GM18526 (cell line): ENCODE data around the gene KRT5.

ENCODE experiments used
- POLR2A ChIP-seq: IDR thresholded peaks from 3 replicates; pipeline ENCODE4 v1.6.1; 2011; ENCODE audit not compliant: insufficient read length; ENCODE audit errors: extremely low read depth

The KRT5 gene

GRCh38 chr12:52542785-52543318 is 22.7 kb upstream of the KRT5 start:
- no peak for TF ChIP-seq POLR2A

GRCh38 chr12:52542157-52542556 is 22.0 kb upstream of the KRT5 start:
- TF ChIP-seq POLR2A: no peak

DNA sequence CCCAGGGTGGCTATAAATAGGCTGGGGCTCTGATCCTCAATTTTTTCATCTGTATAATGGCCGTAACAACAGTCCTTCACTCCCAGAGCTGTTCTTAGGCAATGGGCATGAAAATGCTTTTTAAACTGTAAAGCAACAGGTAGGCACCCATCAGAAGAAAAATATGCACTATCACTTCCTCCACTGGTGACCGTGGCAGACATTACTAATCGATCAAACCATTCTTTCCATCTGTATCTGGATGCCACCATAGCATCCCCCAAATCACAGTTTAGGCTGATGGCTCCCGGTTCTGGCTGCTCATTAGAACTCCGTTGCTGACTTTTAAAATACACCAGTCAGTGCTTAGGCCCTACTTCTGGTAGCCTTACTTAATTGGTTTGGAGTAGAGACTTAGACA is 21.5 kb upstream of the KRT5 start:
- no peak for TF ChIP-seq POLR2A

DNA sequence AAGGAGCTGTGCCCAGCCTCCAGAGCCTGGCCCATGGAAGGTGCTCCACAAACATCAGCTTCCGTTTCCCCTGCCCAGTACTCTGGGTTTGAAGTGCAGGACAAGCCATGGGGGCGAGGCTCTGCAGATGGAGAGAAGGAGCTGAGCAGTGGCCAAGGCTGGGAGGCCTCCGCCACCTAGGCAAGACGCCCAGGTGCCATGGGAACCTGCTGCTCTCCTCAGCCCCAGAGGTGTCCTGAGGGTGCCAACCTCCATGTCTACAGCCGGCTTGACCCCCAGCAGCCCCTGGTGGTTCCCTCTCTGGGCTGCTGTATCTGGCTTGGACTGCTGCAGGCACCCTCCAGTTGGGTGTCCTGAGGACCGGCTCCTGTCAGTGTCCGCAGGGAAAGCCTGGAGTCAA is 20.3 kb upstream of the KRT5 start:
- TF ChIP-seq POLR2A: no peak

- TF ChIP-seq POLR2A: no peak
Measured at GRCh38 chr12:52539821-52540173, 19.6 kb upstream of the KRT5 start.

- TF ChIP-seq POLR2A: no peak
Measured at GRCh38 chr12:52539083-52539820, 19.1 kb upstream of the KRT5 start.

DNA sequence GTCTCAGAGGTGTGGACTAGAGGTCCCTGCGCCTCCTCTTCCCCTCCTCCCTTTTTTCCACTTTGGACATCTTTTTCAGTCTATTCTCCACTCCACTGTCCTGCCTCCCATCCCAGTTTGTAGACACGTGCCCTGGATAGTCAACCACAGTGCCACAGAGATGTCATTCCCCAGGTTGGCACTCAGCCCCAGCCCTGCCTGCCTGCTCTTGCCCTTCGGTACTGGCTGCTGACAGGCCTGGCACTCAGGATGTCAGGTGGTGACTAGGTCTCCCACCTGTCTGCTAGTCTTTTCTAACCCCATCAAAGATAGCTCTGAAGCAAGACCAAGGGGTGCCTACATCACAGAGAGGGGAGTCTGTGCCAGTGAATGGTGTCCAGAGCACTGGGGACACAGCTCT is 16.9 kb upstream of the KRT5 start:
- TF ChIP-seq POLR2A: no peak

DNA sequence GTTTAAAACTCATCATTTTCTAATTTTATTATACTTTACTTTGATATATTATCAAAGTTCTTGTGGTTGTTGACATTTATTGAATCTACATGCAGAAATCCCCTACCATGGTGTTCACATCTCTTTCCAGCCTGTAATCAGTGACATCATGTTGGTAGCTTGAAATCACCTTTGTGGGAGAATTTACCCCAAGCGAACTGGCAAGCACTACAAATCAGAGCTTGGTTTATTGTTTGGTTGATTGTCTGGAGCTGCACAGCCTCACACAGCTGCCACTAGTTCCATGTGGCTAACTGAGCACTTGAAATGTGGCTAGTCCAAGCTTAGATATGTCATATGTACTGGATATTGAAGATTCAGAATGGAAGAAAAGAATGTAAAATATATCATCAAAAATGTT is 15.4 kb upstream of the KRT5 start:
- no peak for TF ChIP-seq POLR2A

- TF ChIP-seq POLR2A: no peak
Measured at GRCh38 chr12:52534482-52534881, 14.3 kb upstream of the KRT5 start.

DNA sequence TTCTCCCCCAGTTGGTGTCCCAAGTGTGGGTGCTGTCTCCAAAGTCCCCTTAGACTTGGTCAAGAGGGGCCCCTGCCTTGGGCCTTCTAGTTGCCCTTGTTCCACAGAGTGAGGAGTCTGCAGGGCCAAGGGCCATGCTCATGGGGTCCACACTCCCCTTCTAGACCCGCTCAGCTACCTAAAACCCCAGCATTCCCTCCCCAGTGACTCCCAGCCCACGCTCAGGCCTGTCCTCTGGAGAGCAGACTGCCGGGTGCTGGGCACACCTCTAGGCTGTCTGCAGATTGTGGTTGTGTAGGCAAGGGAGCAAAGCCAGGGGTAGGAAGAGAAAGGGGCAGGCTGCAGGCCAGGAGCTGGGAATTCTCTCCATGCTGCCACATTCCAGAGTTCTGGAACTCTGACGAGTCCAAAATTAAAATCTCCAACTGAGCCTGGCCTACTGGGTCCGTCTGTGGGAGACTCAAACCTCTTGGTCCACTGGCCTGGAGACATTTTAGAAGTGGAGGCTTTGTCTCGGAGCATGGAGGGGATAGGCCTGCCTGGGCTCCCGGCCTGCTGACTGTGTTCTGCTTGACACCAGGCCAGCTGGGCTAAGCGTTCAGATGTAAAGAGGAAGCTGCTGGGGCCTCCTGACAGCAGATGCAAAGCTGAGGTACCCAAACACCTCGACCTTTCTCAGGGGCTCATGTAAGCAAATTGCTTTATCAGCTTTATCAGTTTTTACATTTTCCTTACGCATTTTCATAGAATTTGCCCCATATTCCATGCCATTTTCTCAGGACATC is 13.7 kb upstream of the KRT5 start:
- no peak for TF ChIP-seq POLR2A

- no peak for TF ChIP-seq POLR2A
Measured at GRCh38 chr12:52532636-52533035, 12.4 kb upstream of the KRT5 start.

DNA sequence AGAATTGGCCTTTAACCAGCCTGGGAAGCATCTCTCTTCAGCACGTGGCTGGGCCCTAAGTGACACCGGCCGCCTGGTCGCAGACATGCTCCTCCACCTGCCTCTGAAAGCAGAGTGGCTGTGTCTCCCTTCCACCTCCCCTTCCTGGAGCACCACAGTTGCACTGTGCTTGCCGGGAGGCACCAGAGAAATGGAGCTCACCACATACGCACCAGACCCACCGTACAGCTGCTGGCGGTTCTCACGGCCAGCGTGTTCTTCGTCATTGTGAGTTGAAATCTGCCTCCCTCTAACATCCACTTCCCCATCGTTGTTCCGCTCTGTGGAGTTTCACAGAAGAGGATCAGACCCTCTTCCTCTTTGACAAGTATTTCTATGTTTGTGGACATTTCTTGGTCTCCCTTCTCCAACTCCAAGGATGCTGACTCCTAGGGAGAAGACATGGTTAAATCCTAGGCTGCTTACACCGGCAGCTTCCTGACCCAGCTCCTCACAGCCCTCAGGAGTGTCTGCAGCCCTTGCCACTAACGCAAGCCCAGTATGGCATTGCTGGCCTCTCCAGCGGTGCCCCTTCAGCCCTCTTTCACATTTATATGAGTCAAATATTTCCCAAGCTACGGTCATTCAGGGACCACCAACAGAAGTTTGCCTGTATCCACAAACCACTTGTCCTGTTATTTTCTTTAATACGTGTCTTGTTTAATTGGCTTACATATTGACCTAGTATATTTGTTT is 11.5 kb upstream of the KRT5 start:
- TF ChIP-seq POLR2A: no peak

DNA sequence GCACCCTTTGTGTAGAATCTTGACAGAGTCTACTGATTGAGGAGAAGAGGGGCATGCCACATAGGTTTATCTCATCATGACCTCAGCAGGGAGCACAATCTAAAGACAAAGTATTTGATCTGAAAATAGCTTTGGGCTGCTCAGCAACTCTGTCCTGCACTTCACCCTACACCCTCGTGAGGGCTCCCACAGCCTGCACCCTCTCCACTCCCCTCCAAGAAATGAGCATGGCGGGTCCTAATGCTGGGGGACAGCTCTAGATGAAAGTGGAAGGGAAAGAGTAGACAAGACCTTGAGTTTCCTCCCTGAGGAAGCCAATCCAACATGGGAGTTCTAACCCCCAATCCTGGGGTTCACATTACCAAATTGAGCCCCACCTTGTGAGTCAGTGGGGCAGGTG is 10.7 kb upstream of the KRT5 start:
- TF ChIP-seq POLR2A: no peak

- TF ChIP-seq POLR2A: no peak
Measured at GRCh38 chr12:52530366-52530765, 10.2 kb upstream of the KRT5 start.

- no peak for TF ChIP-seq POLR2A
Measured at GRCh38 chr12:52529846-52530245, 9.7 kb upstream of the KRT5 start.

DNA sequence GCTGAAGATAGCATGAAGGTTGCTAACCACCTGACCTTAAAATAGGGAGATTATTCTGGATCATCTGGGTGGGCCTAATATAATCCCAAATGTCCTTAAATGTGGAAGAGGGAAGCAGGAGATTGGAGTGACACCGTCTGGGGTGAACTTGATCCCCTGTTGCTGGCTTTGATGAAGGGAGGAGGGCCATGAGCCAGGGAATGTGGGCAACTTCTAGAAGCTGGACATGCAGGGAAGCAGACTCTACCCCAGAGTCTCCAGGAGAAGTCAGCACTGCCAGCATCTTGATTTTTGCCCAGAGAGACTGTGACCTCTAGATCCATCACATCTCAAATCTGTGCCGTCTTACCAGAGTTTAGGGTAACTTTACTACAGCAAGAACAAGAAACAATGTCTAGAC is 9.2 kb upstream of the KRT5 start:
- TF ChIP-seq POLR2A: no peak

GRCh38 chr12:52528641-52529143 is 8.5 kb upstream of the KRT5 start:
- TF ChIP-seq POLR2A: no peak
